ENCODE data around the gene BSPRY. TPM values are rescaled to one million over a fixed set of nuclear protein-coding genes. Genes with fewer than 3 reads are reported as not detected.

BSPRY gene
- total RNA-seq, 1 experiment from 2014 or later: 6.4 TPM

DNA sequence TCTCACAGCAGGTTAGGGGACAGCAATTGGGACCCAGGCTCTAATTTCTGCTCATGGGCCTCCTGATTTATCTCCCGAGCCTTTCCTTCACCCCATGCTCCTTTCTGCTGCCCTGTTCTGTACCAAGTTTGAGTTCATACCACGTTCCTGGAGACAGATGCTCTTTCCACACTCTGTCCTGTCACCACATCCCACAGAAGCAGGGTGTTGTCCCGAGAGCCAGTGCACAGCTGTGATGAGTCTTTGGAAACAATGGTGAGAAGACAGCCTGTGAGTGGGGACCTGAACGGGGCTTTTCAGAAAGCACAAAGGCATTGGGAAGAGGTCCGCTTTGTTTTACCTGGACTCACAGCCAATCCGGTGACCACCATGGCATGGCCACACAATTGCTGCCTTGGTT is 26.7 kb upstream of the BSPRY start:
- ATAC-seq: no peak
- H3K27ac Mint-ChIP-seq: no peak overlapping the region
- TF ChIP-seq NR3C1 (CRISPR knock-in tag; conservative IDR thresholded peaks at IDR 0.05; ENCODE audit: low read depth): no peak
- TF ChIP-seq MYBL2 (CRISPR knock-in tag; IDR thresholded peaks at IDR 0.05): no peak
- DNase-seq (ENCODE audit: low spot score): no peak
- H3K4me3 Mint-ChIP-seq: no peak overlapping the region
- ChIA-PET CTCF (no interaction called here), POLR2A (no interaction called here)
- H3K9me3 Mint-ChIP-seq: no peaks in the 10 kb centered on the region
- no peaks in the 10 kb centered on the region for H3K36me3 Mint-ChIP-seq
- H3K4me1 Mint-ChIP-seq: no peaks in the 10 kb centered on the region
- H3K27me3 Mint-ChIP-seq (ENCODE audit: low read depth): peaks cover 24% of the 10 kb centered on the region

DNA sequence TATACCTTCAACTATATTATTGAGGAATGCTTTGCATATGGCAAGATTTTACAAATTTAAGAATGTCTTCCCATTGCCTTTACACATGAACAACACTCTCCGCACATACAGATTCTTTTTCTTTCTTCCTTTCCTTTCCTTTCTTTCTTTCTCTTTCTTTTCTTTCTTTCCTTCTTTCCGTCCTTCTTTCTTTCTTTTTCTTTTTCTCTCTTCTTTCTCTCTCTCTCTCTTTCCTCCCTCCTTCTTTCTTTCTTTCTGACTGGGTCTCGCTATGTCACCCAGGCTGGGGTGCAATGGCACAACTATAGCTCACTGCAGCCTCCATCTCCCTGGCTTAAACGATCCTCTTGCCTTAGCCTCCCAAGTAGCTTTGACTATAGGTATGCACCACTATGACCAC is 23.1 kb upstream of the BSPRY start:
- peaks cover 17% of the 10 kb centered on the region for H3K27me3 Mint-ChIP-seq (ENCODE audit: low read depth)
- H3K27ac Mint-ChIP-seq: no peak overlapping the region
- H3K9me3 Mint-ChIP-seq: no peaks in the 10 kb centered on the region
- DNase-seq (ENCODE audit: low spot score) (no peak), ATAC-seq (no peak)
- H3K36me3 Mint-ChIP-seq: no peaks in the 10 kb centered on the region
- CTCF ChIA-PET: no interaction called here
- H3K4me1 Mint-ChIP-seq: no peaks in the 10 kb centered on the region
- no peak overlapping the region for H3K4me3 Mint-ChIP-seq
- TF ChIP-seq, protein P1, sequence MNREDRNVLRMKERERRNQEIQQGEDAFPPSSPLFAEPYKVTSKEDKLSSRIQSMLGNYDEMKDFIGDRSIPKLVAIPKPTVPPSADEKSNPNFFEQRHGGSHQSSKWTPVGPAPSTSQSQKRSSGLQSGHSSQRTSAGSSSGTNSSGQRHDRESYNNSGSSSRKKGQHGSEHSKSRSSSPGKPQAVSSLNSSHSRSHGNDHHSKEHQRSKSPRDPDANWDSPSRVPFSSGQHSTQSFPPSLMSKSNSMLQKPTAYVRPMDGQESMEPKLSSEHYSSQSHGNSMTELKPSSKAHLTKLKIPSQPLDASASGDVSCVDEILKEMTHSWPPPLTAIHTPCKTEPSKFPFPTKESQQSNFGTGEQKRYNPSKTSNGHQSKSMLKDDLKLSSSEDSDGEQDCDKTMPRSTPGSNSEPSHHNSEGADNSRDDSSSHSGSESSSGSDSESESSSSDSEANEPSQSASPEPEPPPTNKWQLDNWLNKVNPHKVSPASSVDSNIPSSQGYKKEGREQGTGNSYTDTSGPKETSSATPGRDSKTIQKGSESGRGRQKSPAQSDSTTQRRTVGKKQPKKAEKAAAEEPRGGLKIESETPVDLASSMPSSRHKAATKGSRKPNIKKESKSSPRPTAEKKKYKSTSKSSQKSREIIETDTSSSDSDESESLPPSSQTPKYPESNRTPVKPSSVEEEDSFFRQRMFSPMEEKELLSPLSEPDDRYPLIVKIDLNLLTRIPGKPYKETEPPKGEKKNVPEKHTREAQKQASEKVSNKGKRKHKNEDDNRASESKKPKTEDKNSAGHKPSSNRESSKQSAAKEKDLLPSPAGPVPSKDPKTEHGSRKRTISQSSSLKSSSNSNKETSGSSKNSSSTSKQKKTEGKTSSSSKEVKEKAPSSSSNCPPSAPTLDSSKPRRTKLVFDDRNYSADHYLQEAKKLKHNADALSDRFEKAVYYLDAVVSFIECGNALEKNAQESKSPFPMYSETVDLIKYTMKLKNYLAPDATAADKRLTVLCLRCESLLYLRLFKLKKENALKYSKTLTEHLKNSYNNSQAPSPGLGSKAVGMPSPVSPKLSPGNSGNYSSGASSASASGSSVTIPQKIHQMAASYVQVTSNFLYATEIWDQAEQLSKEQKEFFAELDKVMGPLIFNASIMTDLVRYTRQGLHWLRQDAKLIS (CRISPR knock-in tag; IDR thresholded peaks at IDR 0.05; ENCODE audit: borderline replicate concordance): no peak
- TF ChIP-seq ATF1 (CRISPR knock-in tag; IDR thresholded peaks at IDR 0.05) (no peak), ZNF423 (CRISPR knock-in tag; IDR thresholded peaks at IDR 0.05) (no peak), NR3C1 (CRISPR knock-in tag; conservative IDR thresholded peaks at IDR 0.05; ENCODE audit: low read depth) (no peak), CBFB (CRISPR knock-in tag; IDR thresholded peaks at IDR 0.05; ENCODE audit: low read depth) (no peak), GABPB1 (CRISPR knock-in tag; IDR thresholded peaks at IDR 0.05) (no peak), ZBTB21 (CRISPR knock-in tag; IDR thresholded peaks at IDR 0.05; ENCODE audit: borderline replicate concordance) (no peak), PRRX2 (CRISPR knock-in tag; IDR thresholded peaks at IDR 0.05) (no peak), ZNF121 (CRISPR knock-in tag; IDR thresholded peaks at IDR 0.05) (no peak), IRF2 (CRISPR knock-in tag; IDR thresholded peaks at IDR 0.05; ENCODE audit: borderline replicate concordance, low read depth) (no peak), CDX4 (CRISPR knock-in tag; IDR thresholded peaks at IDR 0.05; ENCODE audit: borderline replicate concordance) (no peak), SOX15 (CRISPR knock-in tag; IDR thresholded peaks at IDR 0.05) (no peak), ZMAT4 (CRISPR knock-in tag; IDR thresholded peaks at IDR 0.05) (no peak), ZNF263 (CRISPR knock-in tag; IDR thresholded peaks at IDR 0.05; ENCODE audit: low read depth) (no peak), IRF1 (CRISPR knock-in tag; IDR thresholded peaks at IDR 0.05) (no peak), NR1H2 (CRISPR knock-in tag; IDR thresholded peaks at IDR 0.05) (no peak)
- TF ChIP-seq, protein P2, sequence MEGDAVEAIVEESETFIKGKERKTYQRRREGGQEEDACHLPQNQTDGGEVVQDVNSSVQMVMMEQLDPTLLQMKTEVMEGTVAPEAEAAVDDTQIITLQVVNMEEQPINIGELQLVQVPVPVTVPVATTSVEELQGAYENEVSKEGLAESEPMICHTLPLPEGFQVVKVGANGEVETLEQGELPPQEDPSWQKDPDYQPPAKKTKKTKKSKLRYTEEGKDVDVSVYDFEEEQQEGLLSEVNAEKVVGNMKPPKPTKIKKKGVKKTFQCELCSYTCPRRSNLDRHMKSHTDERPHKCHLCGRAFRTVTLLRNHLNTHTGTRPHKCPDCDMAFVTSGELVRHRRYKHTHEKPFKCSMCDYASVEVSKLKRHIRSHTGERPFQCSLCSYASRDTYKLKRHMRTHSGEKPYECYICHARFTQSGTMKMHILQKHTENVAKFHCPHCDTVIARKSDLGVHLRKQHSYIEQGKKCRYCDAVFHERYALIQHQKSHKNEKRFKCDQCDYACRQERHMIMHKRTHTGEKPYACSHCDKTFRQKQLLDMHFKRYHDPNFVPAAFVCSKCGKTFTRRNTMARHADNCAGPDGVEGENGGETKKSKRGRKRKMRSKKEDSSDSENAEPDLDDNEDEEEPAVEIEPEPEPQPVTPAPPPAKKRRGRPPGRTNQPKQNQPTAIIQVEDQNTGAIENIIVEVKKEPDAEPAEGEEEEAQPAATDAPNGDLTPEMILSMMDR (IDR thresholded peaks at IDR 0.05): no peak
- TF ChIP-seq, protein P3, sequence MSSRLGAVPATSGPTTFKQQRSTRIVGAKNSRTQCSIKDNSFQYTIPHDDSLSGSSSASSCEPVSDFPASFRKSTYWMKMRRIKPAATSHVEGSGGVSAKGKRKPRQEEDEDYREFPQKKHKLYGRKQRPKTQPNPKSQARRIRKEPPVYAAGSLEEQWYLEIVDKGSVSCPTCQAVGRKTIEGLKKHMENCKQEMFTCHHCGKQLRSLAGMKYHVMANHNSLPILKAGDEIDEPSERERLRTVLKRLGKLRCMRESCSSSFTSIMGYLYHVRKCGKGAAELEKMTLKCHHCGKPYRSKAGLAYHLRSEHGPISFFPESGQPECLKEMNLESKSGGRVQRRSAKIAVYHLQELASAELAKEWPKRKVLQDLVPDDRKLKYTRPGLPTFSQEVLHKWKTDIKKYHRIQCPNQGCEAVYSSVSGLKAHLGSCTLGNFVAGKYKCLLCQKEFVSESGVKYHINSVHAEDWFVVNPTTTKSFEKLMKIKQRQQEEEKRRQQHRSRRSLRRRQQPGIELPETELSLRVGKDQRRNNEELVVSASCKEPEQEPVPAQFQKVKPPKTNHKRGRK (CRISPR knock-in tag; IDR thresholded peaks at IDR 0.05; ENCODE audit: borderline replicate concordance): no peak
- POLR2A ChIA-PET: no interaction called here

All from WTC11 (cell line).